GM21390 (cell line): Measurements from ENCODE around the gene NR2C2AP.
"Not testable (repeated sequence)": the region's sequence is repeated elsewhere in the genome, so short reads cannot be mapped to it uniquely, and the experiment has no call there.

Experiments
- ATAC-seq: cut with Tn5 transposase; IDR thresholded peaks from one replicate; pipeline ENCODE4 v1.9.1; 2021; ENCODE audit not compliant: unreplicated experiment

NR2C2AP gene

DNA sequence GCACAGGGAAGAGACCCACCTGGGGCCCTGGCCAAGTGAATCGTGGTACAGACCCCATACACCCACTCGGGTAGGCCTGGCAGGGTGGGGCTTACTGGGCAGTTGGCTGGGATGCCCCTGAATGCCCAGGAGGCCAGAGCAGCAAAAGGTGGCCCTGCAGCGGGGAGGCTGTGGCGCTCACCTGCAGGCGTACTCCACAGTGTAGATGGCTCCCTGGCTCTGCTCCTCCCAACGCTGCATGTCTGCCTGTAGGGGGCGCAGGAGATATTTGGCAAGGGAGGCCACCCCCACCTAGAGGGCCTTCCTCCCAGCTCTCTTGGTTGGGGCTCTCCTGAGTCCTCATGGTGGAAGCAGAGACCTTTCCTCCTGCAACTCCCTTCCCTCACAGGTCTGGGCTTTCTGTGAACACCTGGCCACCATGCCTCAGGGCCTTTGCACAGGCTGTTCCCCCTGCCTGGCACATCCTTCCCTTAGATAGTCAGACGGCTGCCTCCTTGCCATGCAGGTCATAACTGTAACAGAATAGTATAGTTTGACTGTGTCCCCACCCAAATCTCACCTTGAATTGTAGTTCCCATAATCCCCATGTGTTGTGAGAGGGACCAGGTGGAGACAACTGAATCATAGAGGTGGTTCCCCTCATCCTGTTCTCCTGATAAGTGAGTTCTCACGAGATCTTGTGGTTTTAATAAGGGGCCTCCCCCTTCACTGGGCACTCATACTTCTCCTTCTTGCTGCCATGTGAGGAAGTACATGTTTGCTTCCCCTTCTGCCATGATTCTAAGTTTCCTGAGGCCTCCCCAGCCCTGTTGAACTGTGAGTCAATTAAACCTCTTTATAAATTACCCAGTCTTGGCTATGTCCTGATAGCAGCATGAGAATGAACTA, 17.1 kb downstream of the NR2C2AP start:
- no peak for ATAC-seq

DNA sequence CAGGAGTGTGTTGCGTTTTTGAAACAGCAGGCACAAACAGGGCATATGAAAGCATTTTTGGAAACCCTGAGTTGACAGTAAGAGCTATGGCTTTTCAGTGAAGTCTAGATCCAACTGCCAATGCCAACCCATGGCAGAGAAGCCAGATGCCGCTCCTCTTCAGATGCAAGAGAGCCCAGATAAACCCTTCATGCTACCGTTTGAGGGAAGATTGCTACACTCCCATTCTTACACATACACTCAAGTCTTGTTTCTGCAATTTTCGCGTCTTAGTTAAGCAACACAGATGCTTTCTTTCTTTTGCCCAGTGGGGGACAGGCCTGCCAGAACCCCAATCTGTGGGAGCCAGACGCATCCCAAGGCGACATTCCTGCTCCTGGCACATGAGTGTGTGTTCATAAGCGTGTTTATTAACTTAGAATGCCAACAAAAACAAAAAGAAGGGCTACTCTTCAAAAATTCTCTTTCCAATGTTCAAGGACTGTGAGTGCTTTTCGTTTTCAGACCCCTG, 21.7 kb downstream of the NR2C2AP start:
- ATAC-seq = no peak

DNA sequence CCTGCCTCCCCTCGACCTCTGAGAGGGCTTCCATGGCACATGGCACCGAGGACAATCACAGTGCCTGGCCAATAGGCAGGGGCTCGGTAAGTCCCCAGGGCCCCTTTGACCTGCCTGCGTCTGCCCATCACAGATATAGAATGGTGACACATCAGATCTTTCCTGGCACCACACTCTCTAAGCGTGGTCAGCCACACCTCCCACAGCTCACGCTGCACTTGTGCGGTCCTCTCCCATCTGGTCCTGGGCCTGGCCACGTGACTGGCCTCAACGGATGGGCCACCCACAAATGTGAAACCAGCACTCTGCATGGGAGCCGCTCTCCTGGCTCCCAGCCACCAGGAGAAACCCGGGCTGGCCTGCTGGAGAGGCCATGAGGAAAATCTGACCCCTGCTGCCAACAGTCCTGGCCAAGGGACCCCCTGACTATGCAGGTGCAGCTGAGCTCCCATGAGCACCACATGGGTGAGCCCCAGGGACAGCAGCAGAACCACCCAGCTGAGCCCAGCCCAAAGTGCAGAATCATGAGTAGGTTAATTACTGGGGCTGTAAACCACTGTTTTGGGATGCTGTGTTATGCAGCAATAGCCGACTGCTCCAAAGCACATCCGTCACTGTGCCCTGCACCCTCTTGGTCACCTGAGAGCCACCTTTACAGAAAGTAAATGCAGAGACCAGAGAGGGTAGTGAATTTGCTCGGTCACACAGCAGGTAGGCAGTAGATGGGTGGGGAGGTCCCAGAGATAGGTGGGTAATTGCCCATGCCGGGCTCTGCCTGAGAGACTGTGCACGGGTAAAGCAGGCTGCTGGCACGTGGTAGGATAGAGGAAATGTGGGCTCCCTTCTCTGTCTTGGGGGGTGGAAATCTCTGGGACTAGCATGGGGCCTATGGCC, 23.4 kb downstream of the NR2C2AP start:
- ATAC-seq = no peak

DNA sequence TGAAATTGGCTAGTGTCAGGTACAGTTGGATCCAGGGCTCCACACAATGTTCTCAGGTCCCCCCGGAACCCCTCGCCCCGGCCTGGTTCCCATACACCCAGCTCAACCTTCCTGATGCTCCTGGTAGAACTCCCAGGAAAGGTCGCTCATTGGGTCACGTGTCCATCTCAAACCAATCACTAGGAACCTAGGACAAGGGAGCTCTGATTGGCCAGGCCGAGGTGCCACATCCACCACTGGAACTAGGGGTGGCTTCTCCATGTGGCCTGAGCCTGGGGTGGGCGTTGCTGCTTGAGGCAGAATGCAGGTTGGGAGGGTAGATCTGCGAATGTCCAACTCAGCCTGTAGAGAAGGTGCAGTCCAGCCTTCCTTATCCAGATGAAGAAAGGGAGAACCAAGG, 26.3 kb downstream of the NR2C2AP start:
- no peak for ATAC-seq

DNA sequence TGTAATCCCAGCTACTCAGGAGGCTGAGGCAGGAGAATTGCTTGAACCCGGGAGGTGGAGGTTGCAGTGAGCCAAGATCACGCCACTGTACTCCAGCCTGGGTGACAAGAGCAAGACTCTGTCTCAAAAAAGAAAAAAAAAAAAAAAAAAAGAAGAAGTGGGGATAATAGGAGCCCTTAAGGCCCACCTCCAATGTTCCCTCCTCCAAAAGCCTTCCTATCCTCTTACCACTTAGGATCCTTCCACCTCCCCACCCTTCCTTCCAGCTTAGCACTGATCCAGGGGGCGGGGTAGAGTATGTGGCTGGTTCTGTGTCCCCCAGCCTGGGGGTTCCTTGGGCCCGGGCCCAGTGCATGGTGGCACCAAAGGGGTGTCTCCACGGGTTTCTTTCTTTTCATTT, 30.0 kb downstream of the NR2C2AP start:
- not testable (repeated sequence) for ATAC-seq

DNA sequence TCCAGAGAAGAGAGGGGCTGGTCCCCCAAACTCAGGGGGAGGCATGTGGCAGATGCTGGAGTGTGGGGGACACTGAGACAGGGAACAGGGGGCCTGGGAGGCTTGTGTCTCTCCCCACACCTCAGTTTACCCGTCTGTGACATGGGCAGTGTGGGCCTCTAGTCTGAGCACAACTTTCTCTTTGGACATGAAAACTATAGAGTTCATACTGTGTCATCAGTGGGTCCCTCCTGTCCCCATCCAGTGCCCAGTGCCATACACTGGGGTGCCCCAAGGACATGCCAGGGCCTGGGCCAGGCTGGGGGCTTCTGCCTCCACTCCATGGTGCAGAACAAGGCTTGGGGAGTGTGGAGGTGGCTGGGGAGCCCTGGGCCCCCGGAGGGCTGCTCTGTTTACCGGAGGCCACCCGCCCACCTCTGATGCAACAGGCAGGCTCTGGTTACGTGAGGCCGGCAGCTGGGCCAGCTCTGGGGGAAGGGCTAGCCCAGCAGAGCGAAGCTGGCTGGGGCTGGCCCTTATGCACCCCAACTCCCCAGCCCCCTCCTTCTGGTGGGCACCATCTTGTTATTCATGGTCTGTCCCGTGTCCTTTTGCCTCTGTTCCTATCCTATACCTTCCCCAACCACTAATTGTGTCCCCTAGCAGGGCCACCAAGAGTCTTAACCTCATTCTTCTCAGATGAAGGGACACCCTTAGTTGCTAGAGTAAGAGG, 31.2 kb downstream of the NR2C2AP start:
- ATAC-seq = no peak

DNA sequence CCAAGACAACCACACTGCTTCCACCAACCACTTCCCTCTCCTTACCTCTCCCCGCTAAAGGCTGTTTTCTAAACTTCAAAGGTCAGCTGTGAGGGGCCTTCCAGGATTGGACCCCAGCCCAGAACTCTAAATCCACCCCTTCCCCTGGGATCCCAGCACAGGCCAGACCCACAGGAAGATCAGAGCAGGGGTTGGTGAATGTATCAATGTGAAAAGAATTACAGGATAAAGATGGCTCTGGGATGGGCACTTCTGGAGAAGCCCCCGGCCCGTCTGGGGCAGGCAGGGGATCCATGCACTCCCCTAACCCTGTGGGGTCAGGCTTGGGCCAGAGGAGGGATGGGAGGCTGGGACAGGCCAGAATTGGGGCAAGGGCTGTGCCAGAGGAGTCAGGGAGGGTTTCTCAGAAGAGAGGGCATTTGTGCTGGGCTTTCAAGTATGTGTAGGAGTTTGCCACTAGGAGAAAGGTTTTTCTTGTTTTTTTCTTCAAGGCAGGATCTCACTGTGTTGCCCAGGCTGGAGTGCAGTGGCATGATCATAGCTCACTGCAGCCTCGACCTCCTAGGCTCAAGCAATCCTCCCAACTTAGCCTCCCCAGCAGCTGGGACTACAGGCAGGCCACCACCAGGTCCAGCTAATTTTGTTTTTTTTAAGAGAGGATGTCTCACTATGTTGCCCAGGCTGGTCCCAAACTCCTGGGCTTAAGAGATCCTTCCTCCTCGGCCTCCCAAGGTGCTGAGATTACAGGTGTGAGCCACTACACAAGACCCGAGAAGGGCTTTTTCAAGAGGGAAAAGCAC, 32.1 kb downstream of the NR2C2AP start:
- ATAC-seq = no peak

DNA sequence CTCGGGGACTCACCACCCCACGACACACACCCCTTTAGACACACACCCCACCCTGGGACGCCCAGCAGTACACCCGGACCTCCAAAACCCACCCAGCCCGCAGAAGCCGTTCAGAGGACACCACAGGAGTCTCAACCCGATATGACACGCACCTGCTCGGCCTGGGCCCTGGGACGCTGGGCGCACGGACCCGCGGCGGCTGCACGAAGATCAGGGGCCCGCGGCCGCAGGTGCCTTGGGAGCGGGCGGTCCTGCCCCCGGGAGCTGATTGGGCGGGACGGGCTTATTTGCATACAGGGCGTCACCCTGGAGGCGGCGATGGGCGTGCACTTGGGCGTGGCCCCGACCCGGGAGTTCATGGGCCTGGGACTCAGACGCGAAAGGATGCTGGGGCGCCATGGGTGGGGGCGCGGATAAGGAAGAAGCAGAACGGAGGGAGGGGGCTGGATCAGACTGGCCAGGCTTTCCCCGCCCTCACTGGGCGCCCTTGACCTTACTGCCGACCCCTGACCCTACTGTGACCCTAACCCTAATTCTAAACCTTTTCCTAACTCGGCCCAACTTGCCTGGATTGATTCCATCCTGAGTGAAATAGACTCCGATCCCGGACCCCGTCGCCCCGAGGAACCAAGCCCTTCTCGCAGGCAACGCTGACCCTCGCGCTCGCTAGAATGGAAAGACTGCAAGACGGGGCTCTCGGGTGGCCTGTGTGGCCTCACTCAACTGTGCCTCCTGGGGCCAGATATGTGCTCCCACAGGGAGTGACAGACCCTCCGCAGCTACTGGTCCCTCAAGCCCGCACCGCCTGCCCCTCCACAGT, 33.0 kb downstream of the NR2C2AP start, which contains the start of gene MEF2B:
MEF2B (minus strand) TSS at position 211 of the 820 bp plus-strand sequence. CDS start 19,528 bp downstream, outside the sequence.
- ATAC-seq = peak; percentile 85

DNA sequence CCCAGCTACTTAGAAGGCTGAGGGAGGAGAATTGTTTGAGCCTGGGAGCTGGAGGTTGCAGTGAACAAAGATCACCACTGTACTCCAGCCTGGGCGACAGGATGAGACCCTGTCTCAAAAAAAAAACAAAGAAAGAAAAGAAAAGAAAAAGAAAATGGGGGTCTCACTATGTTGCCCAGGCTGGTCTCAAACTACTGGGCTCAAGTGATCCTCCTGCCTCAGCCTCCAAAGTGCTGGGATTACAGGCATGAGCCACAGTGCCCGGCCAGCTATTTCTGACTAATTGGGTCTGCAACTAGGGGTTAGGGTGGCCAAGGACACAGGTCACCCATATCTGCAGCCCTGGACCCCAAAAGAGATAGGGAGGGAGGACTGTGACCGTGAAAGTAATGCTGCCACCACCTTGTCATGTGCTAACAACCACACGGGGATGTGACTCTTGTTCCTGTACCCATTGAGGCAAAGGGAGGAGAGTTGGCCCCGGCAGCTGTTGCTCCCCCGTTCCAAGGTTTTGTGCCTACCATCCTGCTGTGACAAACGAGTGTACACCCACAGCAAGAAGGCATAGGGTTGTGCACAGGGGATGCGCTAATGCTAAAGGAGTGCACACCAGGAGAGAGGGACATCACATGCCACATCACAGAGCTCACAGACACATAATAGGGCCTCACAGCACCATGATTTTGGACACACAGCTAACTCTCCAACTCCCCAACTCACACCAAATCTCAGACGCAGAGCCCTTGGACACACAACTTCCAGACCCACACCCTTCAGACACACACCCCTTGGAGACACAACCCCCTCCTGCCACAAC, 33.8 kb downstream of the NR2C2AP start:
- peak; percentile 3 for ATAC-seq

DNA sequence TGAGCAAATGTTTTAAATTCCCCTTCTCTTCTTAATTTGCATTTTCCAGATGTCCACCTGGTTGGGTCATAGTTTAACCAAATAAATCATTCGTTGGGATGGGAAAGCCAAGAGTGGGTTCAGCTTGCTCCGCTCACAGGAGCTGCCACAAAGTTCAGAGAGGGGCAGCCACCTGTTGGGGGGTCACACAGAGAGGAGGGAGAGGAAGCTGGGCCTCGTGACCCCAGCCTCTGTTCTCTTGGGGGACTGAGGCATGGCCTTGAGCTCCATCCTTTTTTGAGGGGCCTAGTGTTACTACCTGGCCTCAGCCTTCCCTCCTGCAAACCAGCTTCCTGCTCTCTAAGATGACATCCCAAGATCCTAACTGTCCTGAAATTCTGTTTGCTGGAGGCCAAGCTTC, 35.6 kb downstream of the NR2C2AP start:
- ATAC-seq = no peak

DNA sequence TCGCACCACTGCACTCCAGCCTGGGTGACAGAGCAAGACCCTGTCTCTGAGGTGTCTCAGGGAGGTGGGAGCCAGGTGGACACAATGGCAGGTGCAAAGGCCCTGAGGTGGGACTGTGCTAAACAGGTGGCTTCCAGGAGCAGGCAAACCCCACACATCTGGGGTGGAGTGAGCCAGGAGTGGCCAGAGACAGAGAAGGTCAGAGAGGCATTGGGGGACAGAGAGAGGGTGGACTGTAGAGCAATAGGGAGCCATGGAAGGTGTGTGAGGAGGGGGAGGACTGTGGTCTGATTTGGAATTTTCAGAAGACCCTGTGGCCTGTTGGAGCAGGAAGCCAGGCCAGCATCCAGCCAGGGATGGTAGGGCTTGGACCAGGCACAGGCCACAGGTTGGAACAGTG, 37.8 kb downstream of the NR2C2AP start:
- ATAC-seq = no peak

DNA sequence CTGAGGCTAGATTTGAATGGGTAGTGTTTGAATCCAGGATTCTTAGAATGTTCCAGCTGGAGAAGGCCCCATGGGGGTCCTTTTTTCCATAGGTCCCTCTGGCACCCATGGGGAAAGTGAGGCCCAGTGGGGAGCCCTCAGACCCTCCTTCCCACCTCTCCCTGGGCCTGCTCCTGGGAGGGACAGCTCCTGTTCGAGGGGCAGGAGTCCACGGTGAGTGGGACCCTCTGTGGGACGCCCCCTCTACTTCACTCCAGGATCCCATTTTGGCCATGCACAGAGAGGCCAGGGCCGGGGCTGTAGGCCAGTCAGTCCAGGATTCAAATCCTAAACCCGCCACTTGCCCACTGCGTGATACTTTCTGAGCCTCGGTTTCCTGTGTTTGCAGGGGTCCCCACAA, 40.7 kb downstream of the NR2C2AP start:
- no peak for ATAC-seq

DNA sequence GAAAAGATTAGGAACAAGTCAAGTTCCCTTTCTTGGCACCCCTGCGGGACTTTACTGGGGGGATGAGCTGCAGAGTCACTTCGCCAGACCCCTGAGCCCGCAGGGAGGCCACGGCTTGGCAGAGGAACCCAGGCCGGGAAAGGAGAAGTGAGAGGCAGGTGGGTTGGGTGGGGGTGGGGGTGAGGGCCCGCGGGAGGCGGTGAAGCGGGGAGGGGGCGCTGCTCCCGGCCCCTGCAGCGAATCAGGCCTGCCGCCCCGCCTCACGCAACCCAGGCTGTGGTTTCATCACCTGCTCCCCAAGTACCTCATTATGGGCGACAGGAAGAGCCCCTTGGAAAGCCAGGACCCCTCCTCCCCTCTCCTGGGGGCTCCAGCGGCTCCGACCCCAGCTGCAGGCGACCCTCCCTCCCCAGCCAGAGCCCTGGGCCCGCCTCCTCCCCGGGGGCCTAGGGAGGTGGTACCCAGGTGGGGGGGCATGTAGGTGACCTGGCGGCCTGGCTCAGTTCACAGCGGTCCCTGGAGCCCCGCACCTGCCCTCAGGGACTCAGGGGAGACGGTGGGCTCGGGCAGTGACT, 42.7 kb downstream of the NR2C2AP start:
- no peak for ATAC-seq

DNA sequence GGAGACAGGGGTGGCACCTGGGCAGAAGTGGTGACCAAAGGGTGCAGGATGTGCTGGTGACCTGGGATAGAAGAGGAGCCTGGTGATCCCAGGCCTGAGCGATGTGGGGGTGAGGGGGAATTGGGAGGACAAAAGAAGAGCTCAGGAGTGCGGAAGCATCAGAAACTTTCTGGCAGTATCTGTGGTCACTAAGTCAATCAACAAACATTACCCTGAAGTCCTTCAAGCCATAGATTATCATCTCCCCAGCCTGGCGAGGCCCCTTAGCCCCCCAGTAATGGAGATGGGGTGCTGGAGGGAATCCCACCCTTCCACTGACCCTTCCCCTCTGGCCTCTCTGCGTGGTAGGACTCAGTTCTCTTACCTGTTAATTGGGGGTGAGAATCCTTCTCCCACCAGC, 43.7 kb downstream of the NR2C2AP start:
- no peak for ATAC-seq

DNA sequence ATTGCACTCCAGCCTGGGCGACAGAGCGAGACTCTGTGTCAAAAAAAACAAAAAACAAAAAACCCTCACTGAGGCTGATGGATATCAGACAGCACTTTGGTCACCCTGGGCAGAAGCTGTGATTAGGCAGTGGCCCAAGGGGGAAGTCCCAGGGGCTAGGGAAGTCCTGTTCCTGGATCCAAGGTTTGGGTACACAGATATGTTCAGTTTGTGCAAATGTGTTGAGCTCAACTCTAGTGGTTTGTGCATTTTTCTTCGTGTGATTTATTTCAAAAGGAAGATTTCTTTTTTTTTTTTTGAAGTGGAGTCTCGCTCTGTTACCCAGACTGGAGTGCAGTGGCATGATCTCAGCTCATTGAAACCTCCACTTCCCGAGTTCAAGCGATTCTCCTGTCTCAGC, 45.4 kb downstream of the NR2C2AP start:
- no peak for ATAC-seq

DNA sequence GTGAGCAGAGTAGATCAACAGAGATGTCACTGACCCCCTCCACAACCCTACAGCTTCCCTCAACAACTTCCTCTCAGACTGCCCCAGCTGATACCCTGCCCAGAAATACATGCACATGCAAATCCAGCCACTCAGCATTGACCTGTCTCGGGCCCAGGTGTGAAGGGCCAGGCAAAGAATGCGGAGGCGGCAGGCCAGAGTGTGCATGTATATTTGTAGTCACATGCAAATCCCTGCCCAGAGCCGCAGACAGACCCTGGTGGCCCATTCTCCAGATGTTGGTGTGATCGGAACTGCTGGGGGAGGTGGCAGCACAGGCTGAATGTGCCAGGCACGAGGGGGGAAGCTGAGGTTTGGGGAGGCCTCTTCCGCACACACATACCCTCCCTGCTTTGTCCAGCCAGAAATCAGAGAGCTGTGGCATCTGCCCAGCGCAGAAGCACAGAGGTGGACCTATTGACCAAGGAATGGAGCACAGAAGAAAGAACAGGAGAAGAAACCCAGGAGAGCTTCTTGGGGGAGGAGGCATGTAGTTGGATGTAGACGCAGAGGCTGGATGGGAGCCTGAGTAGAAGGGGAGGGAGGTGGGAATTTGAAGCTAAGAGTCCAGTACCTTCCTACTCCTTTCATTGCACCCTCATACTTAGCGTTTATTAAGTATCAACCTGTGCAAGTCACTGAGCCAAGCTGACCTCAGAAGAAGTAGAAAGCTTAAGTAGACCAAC, 47.6 kb downstream of the NR2C2AP start:
- ATAC-seq = peak; percentile 68

DNA sequence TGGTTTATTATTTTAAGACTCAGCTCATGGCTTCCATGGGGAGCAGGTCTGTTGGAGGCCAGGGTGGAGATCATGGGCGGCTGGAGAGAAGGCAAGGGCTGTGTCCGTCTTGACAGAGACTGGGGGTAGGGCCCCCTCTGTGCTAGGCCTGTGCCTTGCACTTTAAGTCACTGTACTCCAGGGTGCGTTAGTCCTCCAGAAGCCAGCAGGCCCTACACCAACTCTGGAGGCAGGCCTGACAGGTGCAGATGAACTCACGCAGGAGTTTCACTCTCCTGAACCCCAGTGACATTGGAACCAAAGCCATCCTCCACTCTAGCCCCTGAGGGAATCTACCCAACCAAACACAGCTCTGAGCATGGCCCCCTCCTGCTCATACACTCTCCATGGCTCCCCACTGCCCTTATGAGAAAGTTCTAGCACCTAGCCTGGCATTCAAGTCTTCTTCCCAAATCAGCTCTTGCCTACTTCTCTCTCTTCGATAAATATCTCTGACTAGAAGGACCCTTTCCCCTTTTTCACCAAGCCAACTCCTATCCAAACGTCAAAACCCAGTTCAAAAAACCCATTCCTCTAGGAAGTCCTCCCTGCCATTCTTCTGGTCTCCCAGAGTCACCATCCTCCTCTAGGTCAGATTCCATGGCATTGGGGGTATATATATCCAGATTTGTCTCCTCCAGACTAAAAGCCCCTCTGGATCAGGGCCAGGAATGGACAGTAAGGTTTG, 48.3 kb downstream of the NR2C2AP start:
- no peak for ATAC-seq
